ENCODE data around the gene FAM8A1.
"Not testable (repeated sequence)": the region's sequence is repeated elsewhere in the genome, so short reads cannot be mapped to it uniquely, and the experiment has no call there.

The FAM8A1 gene, protein sequence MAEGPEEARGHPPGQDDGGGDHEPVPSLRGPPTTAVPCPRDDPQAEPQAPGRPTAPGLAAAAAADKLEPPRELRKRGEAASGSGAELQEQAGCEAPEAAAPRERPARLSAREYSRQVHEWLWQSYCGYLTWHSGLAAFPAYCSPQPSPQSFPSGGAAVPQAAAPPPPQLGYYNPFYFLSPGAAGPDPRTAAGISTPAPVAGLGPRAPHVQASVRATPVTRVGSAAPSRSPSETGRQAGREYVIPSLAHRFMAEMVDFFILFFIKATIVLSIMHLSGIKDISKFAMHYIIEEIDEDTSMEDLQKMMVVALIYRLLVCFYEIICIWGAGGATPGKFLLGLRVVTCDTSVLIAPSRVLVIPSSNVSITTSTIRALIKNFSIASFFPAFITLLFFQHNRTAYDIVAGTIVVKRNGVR

DNA sequence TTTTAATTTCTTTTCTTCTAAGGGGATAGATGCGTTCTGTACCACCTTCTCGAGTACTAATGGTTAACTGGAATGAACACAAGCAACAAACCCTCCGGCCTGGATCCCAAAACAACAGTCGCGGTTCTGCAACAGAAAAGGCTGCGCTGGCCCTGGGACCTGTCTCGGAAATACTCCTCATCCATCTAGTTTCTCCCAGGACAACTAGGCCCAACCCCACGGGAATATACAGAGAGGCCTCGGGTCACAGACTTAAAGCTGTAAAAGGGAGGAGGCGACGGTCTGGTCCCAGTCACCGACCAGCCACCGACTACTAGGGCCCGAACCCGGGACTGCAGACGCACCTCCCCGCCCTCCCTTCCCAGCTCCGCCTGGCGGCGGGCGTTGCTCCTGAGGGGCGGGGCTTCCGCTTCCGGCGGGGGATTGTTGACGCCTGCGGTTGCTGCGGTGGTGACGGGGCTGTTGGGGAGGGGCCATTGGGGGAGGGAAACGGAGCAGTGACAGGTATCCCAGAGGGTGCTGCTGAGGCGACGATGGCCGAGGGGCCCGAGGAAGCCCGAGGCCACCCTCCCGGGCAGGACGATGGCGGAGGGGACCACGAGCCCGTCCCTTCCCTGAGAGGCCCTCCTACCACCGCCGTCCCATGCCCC lies at the start of gene FAM8A1:
Gene FAM8A1, plus strand, starts transcription at position 426 of the 650 bp plus-strand sequence. Its CDS starts 108 bp downstream, at position 534.
- peak; percentile 62 for DNase-seq

DNA sequence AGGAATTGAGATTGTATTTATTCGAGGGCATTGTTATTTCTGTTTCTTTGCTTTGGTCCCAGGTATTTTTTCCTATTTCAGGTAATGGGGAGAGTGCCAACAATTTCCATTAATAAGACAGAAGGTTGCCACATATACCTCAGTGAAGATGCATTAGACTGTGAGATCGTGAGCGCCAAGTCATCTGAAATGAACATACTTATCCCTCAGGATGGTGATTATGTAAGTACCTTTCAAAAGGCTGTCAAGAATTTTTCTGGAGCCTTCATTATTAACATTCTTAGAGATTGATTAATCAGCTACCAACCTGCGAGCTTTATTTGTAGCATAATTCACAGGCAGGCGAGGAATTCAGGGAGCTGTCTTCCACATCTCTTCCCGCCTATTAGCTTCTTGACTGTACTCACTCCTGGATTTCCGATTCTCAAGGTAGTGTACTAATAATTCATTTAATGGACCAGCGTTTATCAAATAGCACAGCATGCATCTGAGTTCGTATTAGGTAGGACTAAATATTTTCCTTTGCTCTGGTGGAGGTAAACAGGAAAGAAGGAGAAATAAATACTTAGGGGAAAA lies 48.6 kb upstream of the FAM8A1 start:
- DNase-seq: no peak

DNA sequence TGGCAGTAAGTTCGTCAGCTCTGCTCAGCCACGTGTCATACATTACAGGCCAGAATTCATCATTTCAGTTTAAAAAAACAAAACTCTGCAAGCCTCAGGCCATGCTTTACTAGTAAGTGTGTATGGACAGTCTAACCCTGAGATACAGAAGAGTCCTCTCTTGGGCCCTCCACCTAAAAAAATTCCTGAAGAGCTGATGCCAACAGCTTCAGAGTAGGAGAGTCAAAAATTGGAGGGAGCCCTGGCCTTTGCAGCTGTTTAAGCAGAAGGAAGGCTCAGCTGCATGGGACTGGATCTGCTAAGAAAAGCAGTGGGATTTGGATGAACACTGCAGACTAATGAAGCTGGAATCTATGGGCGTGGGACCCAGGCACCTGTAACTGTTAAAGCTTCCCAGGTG lies 47.2 kb upstream of the FAM8A1 start:
- no peak for DNase-seq

DNA sequence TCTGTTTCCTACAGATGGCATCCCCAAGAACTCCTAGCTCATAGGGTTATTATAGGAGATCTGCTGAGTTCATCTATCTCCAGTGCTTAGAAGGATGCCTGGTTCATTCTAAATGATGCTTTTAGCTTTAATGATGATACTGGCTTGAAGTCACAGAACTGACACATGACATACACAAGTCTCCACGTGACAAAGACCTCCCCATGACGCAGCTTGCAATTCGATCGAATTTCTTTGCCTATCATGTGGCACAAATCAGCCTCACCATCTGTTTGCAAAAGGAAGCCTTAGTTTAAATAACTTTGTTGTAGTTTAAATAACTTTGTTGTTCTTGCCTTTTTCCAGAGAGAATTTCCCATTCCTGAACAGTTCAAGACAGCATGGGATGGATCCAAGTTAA lies 44.1 kb upstream of the FAM8A1 start:
- no peak for DNase-seq

DNA sequence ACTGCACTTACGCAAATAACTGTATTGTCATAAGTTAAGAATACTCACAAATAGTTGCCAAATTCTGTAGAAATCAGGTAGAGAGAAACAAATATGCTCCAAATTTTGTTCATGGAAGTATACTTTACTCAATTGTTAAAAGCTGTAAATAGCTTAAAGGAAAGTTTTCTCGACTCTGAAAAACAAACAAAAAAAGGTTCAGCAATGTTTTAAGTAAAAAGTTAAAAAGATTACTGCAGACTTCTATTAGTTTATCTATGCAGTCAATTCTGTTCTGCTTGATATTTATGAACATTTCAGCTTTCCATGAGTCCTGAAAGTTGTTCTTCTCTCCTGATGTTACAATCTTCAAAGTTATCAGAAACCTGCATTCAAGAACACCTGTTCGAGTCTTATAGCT lies 37.5 kb upstream of the FAM8A1 start:
- DNase-seq: no peak

DNA sequence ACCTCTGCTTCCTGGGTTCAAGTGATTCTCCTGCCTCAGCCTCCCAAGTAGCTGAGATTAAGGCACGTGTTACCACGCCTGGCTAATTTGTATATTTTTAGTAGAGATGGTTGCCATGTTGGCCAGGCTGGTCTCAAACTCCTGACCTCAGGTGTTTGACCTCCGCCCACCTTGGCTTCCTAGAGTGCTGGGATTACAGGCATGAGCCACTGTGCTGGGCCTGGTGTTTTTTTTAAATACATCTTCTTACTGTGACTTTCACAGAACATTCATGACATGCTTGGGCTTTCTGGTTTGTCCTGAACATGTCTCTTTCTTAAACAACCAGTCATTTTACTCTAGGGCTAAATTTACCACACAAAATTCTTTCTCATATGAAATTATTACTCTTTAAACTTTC lies 34.7 kb upstream of the FAM8A1 start:
- DNase-seq: no peak

DNA sequence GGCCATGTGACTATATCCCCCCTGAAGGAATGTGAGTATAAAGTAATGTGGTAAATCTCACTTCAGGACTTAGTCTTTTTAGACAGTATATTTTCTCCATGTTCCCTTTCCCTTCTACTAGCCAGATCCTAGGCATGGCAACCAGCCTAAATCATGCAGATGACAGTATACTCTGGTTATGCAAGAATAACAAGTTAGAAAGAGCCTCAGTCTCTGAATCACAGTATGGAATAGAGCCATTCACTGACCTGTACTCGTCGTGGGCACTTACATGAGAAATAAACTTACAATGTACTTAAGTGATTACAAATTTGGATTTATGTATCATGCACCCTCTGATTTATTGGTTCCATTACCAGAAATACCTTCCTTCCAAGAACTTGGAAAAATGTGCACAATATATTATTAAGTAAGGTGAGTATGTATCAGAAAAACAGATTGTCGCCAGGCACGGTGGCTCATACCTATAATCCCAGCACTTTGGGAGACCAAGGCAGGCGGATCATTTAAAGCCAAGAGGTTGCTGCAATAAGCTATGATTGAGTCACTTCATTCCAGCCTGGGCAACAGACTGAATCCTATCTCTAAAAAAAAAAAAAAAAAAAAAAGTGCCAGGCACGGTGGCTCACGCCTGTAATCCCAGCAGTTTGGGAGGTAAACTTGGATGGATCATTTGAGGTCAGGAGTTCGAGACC lies 25.1 kb upstream of the FAM8A1 start:
- DNase-seq: no peak

DNA sequence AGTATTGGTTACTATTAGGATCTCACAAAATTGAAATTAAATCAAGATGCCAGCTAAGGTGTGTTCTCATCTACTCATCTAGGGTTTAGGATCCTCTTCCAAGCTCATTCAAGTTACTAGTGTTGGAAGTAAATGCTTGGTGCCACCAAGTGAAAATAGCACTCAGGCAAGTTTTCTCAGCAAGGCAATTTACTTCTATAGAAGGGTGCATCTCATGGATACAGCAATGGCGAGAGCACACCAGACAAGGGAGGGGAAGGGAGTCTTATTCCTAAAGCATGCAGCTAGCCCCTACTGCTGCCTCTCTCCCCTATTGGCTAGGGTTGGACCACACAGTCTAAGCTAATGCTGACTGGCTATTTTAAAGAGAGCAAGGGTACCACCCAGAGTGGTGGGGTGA lies 23.0 kb upstream of the FAM8A1 start:
- DNase-seq: no peak

DNA sequence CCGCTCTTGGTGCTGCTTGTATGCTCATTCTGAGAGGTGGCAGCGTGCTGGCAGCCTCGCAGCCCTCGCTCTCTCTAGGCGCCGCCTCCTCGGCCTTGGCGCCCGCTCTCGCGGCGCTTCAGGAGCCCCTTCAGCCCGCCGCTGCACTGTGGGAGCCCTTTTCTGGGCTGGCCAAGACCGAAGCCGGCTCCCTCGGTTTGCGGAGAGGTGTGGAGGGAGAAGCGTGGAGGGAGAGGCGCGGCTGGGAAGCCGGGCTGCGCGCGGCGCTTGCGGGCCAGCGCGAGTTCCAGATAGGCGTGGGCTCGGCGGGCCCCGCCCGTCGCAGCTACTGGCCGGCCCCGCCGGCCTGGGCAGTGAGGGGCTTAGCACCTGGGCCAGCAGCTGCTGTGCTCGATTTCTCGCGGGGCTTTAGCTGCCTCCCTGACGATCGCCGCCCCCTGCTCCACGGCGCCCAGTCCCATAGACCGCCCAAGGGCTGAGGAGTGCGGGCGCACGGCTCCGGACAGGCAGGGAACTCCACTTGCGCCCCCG lies 19.5 kb upstream of the FAM8A1 start:
- DNase-seq: no peak

DNA sequence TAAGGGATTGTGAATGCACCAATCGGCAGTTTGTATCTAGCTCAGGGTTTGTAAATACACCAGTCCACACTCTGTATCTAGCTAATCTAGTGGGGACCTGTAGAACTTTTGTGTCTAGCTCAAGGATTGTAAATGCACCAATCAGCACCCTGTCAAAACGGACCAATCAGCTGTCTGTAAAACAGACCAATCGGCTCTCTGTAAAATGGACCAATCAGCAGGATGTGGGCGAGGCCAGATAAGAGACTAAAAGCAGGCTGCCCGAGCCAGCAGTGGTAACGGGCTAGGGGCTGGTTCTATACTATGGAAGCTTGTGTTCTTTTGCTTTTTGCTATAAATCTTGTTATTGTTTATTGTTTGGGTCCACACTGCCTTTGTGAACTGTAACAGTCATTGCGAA lies 18.8 kb upstream of the FAM8A1 start:
- not testable (repeated sequence) for DNase-seq

DNA sequence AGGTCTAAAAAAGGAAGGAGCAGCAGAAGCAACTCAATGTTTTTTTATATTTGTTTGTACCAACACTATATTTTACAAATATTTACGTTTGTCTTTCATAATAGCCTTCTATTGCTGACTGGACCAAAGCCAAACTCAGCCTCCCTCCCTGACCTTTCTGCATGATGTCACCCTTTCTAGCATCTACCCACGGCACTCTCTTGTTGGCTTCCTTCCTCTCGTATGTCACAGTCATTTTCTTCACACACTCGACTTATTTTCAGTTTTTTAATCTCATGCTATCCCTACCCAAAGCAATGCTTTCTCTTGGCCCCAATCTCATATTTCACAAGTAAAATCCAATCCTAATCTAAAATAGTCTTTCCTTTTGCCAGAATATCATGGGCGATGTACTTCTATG lies 16.3 kb upstream of the FAM8A1 start:
- DNase-seq: no peak

DNA sequence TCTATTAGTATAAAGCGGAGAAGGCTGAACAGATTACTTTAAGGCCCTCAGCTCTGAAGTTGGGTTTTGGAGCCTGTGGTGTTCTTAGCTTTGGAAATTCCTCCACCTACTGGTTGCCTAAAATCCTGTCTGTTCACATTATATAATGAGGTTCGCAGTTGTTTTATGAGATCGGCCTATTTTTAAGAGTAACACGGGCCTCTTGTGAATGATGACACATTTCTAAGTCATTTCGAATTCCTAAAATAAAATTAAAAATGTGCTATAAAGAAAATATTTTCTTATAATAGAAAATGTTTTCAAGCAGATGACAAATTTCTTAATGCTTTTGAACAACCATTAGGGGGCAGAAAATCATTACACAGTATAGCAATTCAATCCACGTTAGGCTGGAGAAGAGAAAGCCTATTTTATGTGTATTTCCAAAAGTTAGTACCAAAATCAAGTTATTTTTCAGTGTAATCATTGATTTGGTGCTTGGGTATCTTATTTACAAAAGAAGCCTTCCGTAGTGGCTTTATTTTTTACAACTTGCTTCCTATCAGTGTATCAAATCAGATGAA lies 15.8 kb upstream of the FAM8A1 start:
- DNase-seq: peak; percentile 65

DNA sequence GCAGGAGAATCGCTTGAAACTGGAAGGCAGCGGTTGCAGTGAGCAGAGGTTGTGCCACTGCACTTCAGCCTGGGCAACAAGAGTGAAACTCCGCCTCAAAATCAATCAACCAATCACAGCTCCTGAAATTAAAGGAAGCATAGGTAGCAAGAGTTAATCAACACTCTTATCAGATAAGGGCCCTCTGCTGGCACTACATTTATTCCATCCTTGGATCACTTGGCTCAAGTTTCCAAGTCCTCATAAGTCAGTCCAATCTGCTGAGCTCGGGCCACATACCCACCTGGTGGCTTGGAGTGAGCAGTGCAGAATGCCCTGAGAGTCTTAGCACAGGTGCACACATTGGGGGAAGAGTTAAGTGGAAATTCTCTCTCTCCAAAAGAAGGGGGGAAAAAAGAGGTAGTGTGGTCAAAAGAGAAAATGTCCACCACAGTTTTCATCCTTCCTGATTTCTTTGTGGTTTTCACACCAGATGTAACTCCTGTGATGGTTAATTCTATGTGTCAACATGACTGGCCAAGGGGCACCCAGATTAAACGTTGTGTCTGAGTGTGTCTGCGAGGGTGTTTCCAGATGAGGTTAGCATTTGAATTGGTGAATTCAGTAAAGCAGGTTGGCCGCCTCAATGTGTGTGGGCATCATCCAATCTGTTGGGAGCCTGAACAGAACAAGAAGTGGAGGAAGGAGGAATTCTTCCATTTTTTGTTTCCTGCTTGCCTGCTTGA lies 14.2 kb upstream of the FAM8A1 start:
- DNase-seq: no peak

DNA sequence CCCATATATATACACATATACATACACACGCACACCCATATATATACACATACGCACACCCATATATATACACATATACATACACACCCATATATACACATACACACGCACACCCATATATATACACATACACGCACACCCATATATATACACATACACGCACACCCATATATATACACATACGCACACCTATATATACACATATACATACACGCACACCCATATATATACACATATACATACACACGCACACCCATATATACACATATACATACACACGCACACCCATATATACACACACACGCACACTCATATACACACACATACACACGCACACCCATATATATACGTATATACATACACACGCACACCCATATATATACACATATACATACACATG lies 13.5 kb upstream of the FAM8A1 start:
- not testable (repeated sequence) for DNase-seq

DNA sequence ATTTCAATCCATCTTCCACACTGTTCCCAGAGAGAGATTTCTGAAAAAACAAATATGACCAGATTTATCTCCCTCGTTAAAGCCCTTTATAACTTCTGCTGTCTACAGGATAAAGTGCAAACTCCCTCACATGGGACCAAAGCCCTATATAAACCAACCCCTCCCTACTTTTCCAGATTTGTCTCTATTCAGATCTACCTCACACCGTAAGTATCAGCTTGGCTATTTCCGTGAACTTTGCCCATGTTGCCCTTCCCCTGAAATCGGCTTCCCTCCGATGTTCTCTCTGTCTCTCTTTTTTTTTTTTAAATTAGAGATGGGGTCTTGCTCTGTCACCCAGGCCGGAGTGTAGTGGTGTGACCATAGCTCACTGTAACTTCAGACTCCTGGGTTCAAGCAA lies 12.1 kb upstream of the FAM8A1 start:
- no peak for DNase-seq

DNA sequence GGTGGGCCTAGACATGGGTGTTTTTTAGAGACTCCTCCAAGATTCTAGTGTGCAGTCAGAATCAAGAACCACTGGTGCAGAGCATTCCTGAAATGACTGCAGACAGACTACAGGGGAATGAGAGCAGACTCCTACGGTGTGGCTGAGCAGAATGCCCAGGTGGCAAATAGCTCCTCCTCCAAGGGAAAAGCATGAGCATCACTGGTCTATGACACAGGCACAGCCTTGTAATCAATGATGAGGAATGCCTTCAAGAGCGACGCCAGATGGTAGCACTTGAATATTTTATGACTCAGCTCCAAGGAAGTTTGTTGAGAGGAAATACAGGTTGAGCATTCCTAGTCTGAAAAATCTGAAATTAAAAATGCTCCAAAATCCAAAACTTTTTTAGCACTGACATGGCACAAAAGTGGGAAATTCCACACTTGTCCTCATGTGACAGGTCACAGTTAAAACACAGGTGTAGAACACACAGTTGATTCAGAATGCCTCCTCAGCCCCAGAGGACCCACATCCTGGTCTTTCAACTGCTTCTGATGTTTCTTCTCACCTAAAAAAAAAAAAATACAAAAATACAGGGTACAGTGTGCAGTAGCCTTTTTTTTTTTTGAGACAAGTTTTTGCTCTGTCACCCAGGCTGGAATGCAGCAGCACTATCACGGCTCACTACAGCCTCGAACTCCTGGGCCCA lies 10.6 kb upstream of the FAM8A1 start:
- no peak for DNase-seq

DNA sequence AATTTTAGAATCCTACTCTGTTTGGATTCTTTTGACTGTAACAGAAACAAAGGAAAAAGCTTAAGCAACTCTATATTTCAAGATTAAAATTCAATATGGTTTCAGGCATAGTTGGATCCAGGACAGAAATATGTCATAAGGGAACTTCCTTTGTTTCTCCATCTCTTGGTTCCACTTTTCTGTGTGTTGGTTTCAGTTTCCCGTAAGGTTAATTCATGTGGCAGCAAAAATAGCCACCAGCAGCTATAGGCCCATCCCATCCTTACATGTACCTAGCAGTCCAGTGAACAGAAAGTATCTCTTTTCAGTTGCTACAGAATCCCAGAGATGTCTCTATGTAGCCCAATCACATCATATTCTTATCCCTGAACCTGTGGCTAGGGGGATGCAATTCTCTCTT lies 8.8 kb upstream of the FAM8A1 start:
- no peak for DNase-seq

DNA sequence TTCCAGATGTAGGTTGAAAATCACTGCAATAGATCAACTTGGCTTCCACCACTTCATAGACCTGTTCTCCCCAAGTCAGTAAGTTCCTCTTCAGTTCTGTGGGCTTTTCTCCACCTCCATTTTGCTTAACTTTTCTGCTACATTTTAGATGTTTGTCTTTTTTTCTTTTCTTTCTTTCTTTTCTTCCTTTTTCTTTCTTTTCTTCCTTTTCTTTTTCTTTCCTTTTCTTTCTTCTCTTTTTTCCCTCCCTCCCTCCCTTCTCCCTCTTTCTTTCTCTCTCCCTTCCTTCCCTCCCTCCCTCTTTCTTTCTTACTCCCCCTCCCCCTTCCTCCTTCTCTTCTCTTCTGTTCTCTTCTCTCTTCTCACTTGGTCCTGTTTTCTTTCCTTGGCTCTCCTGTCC lies 6.9 kb upstream of the FAM8A1 start:
- DNase-seq: no peak

DNA sequence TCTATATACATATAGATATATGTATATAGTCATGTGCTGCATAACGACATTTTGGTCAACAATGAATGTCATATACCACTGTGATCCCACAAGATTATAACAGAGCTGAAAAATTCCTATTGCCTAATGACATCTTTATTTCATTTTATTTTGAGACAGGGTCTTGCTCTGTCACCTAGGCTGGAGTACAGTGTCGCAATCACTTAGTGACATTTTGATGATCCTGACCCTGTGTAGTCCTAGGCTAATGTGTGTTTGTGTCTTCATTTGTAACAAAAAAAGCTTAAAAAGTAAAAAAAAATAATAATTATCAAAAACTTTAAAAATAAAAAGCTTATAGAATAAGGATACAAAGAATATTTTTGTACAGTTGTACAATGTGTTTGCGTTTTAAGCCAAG lies 4.0 kb upstream of the FAM8A1 start:
- no peak for DNase-seq

DNA sequence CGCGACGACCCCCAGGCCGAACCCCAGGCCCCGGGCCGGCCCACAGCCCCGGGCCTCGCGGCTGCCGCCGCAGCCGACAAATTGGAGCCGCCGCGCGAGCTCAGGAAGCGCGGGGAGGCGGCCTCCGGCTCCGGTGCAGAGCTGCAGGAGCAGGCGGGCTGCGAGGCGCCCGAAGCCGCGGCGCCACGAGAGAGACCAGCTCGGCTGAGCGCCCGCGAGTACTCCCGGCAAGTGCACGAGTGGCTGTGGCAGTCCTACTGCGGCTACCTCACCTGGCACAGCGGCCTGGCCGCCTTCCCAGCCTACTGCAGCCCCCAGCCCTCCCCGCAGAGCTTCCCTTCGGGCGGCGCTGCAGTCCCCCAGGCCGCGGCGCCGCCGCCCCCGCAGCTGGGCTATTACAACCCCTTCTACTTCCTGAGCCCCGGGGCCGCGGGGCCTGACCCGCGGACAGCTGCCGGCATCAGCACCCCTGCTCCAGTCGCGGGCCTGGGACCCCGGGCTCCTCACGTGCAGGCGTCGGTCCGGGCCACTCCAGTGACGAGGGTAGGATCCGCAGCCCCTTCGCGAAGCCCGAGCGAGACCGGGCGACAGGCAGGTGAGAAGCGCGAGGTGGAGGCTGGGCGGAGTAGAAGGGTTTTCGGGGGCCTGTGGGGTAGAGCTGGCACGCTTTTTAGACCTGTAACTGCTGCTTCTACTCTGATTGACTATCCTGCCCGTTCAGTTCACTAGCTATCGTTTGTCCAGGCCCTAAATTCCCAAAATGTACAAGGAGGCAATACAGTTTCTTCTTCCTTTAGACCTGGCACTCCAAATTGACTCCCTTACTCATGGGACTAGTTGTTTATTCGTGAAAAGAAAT lies 654 bp downstream of the FAM8A1 start:
- DNase-seq: no peak

DNA sequence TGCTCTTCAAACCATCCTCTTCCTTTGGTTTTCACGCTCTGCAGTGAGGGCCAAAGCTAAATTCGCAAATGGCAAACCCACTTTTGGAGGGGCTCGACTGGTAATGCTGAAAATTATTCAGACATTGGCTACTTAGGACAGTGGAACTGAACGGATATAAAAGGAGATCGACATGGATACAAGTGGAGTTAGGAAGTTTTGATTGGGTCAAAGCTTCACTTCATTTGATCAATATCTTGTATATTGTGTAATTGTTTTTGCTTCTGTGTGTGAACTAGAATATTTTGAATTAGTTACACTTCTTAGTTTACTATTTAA lies 1.2 kb downstream of the FAM8A1 start:
- DNase-seq: no peak
